Fibroblast of villous mesenchyme (primary cell): ENCODE measurements around the gene POU2F2. TPM values are rescaled to one million over a fixed set of nuclear protein-coding genes. Genes with fewer than 3 reads are reported as not detected.
A peak's percentile ranks its signal among the peaks of the same experiment; 100 is the strongest.

ENCODE experiments used
- DNase-seq: peaks from one replicate; pipeline ENCODE4 v3.0.0-alpha.2; 2010; ENCODE audit warnings: low read depth
- H3K4me3 ChIP-seq: 2 replicates; pipeline ENCODE4 v1.5.1; 2011; ENCODE audit warnings: low read depth, mild to moderate bottlenecking, low read length
- total RNA-seq: library from RNA; depleted of rRNA; stranded (reverse); fragments of >200 nt; gene quantifications from 2 replicates; pipeline ENCODE4 v1.2.3, GENCODE V29; 2012
- TF ChIP-seq, protein P1 (sequence below): IDR thresholded peaks from 2 replicates; pipeline ENCODE4 v1.5.1; 2012; ENCODE audit warnings: low read depth, mild to moderate bottlenecking, low read length; ENCODE audit not compliant: insufficient read depth

The POU2F2 gene
- total RNA-seq, 1 donor = 1.3 TPM

- no peak overlapping the region for H3K4me3 ChIP-seq
- TF ChIP-seq, protein P1, sequence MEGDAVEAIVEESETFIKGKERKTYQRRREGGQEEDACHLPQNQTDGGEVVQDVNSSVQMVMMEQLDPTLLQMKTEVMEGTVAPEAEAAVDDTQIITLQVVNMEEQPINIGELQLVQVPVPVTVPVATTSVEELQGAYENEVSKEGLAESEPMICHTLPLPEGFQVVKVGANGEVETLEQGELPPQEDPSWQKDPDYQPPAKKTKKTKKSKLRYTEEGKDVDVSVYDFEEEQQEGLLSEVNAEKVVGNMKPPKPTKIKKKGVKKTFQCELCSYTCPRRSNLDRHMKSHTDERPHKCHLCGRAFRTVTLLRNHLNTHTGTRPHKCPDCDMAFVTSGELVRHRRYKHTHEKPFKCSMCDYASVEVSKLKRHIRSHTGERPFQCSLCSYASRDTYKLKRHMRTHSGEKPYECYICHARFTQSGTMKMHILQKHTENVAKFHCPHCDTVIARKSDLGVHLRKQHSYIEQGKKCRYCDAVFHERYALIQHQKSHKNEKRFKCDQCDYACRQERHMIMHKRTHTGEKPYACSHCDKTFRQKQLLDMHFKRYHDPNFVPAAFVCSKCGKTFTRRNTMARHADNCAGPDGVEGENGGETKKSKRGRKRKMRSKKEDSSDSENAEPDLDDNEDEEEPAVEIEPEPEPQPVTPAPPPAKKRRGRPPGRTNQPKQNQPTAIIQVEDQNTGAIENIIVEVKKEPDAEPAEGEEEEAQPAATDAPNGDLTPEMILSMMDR = no peak
- DNase-seq = no peak
Measured at GRCh38 chr19:42078058-42078457, 54.2 kb downstream of the POU2F2 start.

DNA sequence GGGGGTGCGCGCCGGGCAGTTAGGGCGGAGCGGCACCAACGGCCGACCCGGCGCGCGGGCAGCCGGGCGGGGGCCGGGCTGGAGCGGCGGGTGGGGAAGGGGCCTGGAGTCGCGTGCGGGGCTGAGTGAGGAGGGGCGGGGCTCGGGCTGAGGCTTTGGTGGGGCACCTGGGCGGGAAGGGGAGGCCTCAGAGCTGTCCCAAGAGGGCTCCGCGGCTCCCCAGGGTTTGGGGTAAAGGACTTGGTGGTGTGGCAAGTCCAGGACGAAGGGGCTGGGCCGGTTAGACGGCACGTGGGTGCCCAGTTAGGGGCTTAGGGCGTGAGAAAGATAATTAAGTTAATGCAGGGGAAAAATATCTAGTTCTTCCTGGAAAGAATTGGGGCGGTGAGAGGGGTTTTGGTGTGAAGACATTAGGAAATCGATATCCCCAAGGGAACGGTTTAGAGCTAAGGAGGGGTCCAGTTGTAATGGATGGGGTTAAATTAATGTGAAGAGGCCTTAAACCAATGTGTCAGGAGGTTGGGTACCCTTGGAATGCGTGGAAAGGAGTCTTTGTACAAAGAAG lies 55.8 kb downstream of the POU2F2 start:
- TF ChIP-seq, protein P1 = no peak
- peak overlapping the region; percentile 90 for H3K4me3 ChIP-seq
- DNase-seq = no peak

- TF ChIP-seq, protein P1 = no peak
- peak within 1 kb of the TSS; percentile 90 for H3K4me3 ChIP-seq
- peak; percentile 99 for DNase-seq
Measured at GRCh38 chr19:42075616-42076379, 56.4 kb downstream of the POU2F2 start, which contains the start of gene ZNF574. Gene ZNF574 (plus strand): TSS chr19:42076166. CDS start chr19:42078607, 2,441 bp downstream.

DNA sequence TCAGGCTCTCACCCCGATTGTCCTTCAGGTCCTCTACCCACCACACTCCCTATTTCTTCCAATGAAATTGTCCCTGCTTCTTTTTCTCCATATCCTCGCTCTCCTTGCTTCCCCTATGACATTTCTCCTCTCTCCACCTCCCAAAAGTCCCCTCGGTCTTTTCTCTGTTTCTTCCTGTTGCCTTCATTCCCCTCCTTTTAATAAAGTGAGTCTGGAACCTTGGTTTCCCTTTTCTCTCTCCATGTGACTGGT lies 57.0 kb downstream of the POU2F2 start:
- DNase-seq = no peak
- TF ChIP-seq, protein P1 = no peak
- peak overlapping the region; percentile 78 for H3K4me3 ChIP-seq

DNA sequence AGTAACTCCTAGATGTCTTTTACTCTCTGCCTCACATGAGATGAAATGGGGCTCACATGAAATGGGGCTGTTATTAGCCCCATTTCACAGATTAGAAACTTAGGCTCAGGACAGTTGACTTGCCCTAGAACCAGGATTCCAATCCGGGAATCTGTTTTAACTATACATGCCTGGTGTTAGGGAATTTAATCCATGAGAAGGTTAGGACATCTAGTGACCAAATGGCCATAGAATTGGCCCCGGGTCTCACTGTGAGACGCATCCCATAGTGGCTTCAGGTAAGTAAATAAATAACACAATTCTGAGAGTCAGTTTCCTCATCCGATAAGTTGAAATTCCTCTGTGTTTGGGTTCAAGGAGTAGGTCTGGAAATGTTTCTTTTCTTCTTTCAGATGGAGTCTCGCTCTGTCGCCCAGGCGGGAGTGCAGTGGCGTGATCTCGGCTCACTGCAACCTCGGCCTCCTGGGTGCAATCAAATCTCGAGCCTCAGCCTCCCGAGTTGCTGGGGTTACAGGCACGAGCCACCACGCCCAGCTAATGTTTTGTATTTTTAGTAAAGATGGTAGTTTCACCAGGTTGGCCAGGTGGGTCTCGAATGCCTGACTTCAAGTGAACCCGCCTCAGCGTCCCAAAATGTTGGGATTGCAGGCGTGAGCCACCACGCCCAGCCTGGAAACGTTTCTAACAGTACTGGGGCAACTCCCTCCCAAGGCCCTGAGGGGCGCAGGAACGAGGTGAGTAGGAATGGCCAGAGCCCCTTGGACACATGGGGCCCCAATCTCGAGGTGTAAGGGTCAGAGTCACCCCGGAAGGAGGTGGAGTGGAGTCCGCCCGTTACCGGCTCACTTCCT lies 57.5 kb downstream of the POU2F2 start:
- H3K4me3 ChIP-seq = peak overlapping the region; percentile 78
- no peak for DNase-seq
- TF ChIP-seq, protein P1 = no peak

DNA sequence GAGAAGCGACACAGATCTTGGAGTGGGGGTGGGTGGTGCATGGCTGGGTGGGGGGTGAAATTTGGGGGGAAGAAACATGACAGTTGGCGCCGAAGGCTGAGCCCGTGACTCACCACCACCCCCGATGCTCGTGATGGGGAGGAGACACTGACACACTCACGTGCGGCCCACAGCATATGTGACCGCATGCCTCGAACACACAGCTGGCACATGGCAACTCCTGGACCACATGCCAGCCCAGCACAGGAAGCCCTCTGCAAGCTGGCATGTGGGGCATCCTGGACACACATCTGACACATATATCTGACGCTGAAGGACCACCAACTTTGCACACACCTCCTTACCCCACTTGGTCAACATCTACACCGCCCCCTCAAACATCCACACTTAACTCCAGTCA lies 61.0 kb downstream of the POU2F2 start:
- DNase-seq = no peak
- TF ChIP-seq, protein P1 = no peak
- H3K4me3 ChIP-seq = no peak overlapping the region
